GM18519 (cell line): ENCODE data around the gene FBXO27.
"Not testable (repeated sequence)": the region's sequence is repeated elsewhere in the genome, so short reads cannot be mapped to it uniquely, and the experiment has no call there.

Source experiments
- ATAC-seq: cut with Tn5 transposase; IDR thresholded peaks from one replicate; pipeline ENCODE4 v1.9.1; 2021; ENCODE audit warnings: mild to moderate bottlenecking, moderate library complexity; ENCODE audit not compliant: unreplicated experiment, low FRiP score

The FBXO27 gene, protein sequence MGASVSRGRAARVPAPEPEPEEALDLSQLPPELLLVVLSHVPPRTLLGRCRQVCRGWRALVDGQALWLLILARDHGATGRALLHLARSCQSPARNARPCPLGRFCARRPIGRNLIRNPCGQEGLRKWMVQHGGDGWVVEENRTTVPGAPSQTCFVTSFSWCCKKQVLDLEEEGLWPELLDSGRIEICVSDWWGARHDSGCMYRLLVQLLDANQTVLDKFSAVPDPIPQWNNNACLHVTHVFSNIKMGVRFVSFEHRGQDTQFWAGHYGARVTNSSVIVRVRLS

DNA sequence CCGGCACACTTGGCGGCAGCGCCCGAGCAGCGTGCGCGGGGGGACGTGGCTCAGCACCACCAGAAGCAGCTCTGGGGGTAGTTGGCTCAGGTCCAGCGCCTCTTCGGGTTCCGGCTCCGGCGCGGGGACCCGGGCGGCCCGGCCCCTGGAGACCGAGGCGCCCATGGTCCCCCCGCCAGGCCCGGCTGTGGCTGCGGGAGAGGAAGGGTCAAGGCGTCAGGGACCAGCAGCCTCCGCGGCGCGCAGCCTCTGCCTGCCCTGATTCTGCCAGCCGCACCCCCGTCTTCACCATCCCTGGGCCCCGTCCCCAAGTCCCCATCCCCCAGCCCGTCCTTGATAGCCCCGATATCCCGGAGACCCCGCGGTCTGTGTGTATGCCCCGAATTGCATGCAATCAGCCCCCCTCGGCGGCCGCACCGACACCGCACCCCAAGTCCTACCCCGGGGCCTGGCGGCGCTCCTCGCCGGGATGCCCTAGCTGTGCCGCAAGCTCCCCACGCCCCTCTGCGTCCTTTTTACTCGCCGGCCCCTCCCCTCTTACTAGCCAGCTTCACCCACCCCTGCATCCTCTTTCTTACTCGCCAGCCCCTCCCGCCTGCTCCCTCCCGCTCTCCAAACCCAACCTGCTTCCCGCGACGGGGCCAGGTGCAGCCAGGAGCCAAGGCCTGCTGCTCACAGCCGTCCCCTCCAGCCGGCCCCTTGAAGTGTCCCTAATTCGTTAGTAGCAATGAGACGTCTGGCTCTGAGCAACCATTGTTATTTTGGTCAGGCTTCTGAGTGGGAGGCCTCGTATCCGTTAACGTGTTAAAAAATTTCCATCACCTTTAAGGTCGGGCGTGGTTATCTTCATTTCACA is at the start of gene FBXO27:
Gene FBXO27 (minus strand): TSS at position 487 of the 856 bp plus-strand sequence. CDS start 322 bp downstream, at position 165.
- no peak for ATAC-seq

DNA sequence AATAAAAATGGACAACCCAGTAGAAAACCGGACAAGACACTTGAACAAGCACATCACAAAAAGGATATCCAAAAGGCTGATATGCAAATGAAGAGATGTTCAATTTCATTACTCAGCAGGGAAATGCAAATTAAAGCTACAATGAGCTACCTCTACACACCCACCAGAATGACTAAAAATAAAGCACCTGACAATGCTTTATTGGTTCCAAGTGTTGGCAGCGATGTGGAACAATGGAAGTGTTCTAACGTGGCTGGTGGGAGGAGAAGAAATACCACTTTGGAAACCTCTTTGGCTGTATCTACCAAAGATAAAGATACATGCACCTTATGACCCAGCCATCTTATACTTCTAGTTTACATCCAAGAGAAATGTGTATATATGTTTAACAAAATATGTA is 48.1 kb upstream of the FBXO27 start:
- ATAC-seq: no peak

DNA sequence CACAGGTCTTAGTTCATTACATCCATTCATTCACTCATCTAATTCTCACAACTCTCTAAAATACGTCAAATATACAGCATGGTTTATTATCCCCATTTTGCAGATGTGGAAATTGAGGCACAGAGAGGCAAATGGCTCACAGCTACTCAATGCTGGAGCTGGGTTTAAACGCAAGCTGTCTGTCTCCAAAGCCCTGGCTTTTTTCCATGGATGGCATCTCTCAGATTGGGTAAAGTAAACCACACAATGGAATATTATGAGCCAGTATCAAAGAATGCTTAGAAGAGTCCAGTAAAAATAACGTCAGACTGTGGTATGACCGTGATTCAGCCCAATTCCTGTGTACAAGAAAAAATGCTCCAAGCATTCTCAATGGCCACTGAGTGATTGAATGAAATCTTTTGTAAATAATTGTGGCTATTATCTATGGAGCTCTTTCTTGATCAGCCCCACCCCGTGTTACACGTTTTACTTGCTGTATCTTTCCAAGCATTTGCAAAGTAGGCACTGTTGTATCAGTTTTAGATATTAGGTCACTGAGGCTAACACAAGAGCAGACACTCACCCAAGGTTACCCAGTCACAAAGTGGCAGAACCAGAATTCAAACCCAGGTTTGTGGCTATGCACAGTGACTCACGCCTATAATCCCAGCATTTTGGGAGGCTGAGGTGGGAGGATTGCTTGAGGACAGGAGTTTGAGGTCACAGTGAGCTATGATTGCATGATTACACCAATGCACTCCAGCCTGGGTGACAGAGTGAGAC is 46.3 kb upstream of the FBXO27 start:
- ATAC-seq: no peak

DNA sequence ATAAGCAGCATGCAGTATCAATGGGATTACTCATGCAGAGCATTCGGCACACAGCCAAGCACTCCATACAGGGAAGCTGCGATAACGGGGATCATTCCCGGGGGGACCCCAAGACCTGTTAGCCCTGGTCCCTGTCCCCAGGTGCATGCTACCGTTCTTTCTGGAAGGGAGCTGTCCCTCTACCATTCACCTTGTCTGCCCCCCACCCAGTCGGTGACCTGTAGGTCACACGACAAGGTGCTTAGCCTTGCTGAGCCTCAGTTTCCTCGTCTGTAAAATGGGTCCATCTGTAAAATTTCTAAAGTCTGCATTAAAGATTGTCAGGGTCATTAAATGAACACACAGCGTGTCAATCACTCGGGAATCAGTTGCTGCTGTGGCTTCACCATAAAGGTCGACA is 45.0 kb upstream of the FBXO27 start:
- ATAC-seq: no peak

DNA sequence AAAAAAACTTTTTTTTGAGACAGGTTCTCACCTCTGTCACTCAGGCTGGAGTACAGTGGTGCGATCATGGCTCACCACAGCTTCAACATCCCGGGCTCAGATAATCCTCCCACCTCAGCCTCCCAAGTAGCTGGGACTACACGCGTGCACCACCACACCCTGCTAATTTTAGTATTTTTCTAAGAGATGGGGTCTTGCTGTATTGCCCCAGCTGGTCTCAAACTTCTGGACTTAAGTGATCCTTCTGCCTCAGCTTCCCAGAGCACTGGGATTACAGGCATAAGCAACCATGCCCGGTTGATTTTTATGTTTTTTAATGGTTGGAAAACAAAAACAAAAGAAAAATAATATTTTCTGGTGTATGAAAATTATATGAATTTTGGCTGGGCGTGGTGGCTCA is 42.6 kb upstream of the FBXO27 start:
- no peak for ATAC-seq

DNA sequence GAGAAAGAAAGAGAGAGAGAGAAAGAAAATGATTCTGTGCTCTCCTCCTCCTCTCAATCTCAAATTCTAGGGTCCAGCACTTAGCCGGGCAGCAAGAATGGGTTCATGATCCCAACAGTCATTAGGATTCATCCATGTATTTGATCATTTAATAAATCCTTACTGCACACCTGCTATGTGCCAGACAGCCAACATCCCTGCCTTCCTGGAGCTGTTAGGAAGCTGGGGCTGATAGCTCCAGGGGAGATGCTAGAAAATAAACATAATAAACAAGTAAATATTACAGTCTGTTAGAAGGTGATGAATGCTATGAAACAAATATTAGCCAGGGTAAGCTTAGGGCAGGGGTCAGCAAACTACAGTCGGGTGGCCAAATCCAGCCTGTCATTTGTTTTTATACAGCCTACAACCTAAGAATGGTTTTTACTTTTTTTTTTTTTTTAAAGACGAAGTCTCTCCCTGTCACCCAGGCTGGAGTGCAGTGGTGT is 41.9 kb upstream of the FBXO27 start:
- ATAC-seq: no peak

DNA sequence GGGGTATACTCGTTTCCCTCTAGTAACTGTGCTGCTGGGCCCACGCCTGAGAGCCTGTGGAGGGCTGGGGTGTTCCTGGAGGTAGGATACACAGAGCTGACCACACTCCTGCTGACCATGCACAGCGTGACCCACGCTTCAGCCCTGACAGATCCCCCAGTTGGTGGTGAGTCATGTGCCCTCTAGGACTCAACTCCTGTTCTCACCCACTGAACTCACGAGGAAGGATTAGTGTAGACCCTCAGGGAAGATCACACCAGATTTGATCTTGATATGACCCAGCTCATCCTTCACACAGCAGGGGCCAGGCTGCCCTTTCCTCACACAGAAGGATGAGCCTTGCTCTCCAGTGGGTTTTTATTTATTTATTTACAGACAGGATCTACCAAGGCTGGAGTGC is 38.5 kb upstream of the FBXO27 start:
- ATAC-seq: no peak

DNA sequence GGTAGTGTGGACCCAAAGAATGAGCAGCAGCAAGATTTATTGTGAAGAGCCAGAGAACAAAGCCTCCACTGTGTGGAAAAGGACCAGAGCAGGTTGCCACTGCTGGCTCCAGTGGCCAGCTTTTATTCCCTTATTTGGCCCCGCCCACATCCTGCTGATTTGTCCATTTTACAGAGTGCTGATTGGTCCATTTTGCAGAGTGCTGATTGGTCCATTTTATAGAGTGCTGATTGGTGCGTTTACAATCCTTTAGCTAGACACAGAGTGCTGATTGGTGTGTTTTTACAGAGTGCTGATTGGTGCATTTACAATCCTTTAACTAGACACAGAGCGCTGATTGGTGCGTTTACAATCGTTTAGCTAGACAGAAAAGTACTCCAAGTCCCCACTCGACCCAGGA is 35.9 kb upstream of the FBXO27 start:
- ATAC-seq: not testable (repeated sequence)

DNA sequence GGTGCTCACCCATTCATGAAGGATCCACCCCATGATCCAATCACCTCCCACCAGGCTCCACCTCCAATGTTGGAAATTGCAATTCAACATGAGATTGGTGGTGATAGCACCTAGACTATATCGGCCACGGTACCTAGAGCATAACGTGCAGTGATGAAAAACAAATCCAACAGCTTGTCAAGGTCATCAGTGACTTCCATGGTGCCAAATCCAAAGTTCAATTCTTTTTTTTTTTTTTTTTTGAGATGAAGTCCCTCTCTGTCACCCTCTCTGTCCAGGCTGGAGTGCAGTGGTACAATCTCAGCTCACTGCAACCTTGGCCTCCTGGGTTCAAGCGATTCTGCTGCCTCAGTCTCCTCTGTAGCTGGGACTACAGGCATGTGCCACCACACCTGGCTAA is 34.8 kb upstream of the FBXO27 start:
- no peak for ATAC-seq

DNA sequence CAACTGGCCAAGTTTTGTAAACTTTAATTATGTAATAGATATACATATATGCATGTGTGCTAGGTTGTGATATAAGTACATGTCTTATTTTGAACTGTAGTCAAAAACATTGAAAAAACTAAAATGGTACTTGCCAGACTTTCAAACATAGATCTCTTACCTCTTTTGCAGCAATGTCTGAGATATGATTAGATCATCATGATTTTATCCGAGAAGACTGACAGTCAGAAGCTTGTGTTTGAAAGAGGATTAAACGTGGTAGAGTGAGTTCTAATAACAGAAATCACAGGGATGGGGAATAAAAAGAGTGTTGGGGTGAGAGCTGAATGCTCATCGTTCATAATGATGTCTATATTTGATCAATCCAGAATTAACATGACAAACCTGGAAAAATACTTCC is 33.6 kb upstream of the FBXO27 start:
- no peak for ATAC-seq

DNA sequence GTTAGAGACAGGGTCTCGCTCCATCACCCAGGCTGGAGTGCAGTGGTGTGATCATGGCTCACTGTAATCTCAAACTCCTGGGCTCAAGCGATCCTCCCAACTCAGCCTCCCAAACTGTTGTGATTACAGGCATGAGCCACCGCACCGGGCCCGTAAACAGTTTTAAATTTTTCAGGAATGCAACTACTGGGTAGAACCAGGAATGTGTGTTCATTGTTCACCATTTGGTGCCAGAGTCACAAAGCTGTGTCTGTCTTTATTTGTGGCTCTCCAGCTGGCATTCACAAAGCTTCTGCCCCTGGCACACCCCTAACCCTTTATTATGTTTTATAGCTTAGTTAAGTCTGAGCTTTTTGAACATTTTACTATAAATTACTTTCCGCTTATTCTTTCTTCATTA is 32.1 kb upstream of the FBXO27 start:
- ATAC-seq: no peak

DNA sequence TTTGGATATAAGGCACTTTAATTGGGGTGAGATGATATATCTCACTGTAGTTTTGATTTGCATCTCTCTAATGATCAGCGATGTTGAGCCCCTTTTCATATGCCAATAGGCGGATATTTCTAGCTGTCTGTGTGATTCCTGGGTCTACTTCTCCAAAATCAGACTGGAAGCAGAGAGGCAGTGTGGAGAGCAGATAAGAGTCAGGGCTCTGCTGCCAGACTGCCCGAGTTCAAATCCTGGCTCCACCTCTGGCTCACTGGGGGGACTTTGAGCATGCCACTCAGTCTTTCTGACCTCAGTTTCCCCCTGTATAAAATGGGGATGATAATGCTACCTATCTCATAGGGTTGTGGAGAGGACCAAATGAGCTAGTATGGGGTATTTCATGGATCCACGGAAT is 27.8 kb upstream of the FBXO27 start:
- ATAC-seq: no peak

DNA sequence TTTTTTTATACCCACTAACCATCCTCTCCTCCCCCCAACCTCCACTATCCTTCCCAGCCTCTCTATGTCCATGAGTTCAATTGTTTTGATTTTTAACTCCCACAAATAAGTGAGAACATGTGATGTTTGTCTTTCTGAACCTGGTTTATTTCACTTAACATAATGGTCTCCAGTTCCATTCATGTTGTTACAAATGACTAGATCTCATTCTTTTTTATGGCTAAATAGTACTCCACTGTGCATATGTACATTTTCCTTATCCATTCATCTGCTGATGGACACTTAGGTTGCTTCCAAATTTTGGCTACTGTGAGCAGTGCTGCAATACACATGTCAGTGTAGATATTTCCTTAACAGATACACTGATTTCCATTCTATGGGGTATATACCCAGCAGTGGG is 27.0 kb upstream of the FBXO27 start:
- no peak for ATAC-seq

DNA sequence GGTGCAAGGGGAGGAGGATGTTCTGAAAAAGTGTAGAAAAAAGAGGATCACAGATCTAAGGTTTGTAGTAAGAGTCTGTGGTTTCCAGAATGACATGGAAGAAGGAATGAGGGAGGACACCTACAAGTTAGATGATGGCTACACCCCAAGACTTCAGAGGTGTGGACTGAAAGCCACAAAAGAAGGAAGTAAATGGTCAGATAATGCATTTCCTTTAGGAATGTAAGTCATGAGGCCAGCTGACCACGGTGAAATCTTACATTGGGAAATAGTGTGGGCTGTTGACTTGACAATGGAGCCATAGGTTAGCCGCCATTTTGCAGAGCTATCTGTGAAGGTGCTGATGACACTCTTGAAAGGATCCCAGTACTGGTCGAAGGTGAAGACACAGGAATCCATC is 25.3 kb upstream of the FBXO27 start:
- no peak for ATAC-seq

DNA sequence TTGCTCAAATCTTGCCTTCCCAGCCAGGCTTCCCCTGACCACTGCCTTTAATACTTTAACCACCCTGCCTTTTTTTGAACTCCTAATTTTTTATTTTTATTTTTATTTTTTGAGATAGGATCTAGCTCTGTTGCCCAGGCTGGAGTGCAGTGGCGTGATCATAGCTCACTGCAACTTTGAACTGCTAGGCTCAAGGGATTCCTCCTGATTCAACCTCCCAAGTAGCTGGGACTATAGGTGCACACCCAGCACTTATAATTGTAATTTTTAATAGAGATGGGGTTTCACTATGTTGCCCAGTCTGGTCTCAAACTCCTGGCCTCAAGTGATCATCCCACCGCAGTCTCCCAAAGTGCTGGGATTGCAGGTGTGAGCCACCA is 21.7 kb upstream of the FBXO27 start:
- ATAC-seq: no peak

DNA sequence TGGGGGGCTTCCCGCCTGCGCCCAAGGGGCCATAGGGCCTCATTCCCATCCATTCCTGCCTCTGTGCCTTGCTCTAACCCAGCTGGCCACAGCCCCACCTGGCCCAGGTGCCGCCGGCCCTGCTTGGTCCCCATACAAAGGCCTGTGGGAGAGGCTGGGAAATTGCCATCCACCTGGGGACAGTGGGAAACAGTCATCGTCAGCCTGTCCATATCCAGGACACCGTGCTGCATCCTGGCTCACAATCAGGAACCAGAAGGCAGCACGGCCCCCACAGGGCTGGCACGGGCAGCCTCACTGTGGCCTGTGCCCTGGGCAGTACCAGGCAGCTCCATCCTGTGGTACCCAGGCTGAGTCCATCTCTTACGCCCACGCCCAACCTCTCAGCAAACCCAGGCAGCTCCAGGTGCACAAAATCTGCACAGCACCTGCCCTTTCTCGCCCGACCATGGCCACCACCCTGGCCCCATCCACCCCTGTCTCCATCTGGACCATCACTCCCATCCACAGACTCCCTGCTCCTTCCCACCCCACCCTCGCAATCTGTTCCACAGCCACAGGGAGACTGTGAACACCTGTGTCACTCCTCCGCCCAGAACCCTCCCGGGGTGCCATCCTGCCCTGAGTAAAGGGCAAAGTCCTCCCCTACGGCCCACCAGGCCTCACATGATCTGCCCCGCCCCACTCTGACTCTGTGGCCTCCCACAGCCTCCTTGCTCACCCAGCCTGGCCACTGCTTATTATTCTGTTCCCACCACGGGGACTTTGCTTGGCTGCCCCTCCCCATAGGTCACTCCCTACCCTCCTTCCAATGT is 21.1 kb upstream of the FBXO27 start:
- ATAC-seq: no peak

DNA sequence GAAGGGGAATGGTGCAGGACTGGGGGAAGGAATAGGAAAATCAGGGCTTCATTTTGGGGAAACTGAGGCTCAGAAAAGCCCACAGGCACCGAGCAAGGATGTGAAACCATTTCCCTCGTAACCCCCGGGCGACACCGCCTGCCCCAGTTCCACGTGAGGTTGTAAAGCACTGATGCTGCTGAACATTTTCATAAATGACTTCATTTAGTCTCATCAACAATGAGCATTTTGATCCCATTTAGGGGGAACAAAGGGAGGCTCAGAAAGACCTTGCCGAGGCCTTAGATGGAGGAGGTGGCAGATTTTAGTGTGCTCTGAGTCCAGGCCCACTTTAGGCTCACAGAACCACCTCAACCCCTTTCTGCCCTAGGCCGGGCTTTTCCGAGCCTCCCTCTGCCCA is 20.5 kb upstream of the FBXO27 start:
- no peak for ATAC-seq

DNA sequence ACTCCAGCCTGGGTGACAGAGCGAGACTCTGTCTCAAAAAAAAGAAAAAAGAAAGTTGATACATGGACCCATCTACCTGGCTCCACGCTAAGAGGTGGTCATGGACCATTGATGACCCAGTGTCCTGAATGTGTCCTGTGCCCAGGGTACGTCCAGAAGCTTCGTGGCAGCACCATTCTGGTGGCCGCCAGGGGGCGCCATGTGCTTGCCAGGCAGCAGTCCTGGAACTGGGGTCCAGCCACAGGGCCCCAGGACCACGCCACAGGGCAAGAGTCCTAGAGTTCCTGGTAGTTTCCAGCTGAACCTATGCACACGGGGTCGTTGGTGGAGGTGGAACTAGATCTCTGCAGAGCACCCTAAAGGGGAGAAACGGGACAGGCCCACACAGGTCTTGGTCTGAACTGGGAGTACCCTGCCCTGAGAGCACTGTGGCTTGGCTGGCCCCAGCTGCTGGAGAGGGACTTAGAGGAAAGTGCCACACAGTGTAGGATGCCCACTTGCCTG is 19.9 kb upstream of the FBXO27 start:
- ATAC-seq: no peak

DNA sequence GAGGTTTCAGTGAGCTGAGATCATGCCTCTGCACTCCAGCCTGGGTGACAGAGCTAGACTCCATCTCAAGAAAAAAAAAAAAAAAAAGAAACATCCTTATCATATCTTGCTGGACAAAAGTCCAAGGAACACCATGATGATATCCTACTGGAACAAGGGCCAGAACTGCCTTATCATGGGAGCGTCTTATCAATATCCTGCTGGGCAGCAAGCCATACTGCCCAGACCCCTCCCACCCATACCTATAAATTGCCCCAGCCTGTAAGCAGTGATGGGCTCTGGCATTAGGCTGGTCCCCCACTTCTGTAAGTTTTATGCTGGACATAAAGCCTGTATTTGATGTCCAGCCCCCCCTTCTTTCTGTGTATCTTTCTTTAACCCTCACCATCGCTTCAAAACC is 14.7 kb upstream of the FBXO27 start:
- no peak for ATAC-seq
